HG02970 (cell line): ENCODE data around the gene PERCC1.

Source experiments
- ATAC-seq: cut with Tn5 transposase; IDR thresholded peaks from one replicate; pipeline ENCODE4 v1.9.1; 2021; ENCODE audit warnings: mild to moderate bottlenecking, moderate library complexity, moderate number of reproducible peaks; ENCODE audit not compliant: unreplicated experiment, low FRiP score

The PERCC1 gene

GRCh38 chr16:1430759-1431496 lies at the start of gene PERCC1:
TSS of gene PERCC1 (plus strand) at chr16:1431078. CDS start at chr16:1432594, 1,516 bp downstream.
- no peak for ATAC-seq

GRCh38 chr16:1381612-1382406 lies 49.1 kb upstream of the PERCC1 start:
- ATAC-seq = no peak

GRCh38 chr16:1383556-1383955 lies 47.3 kb upstream of the PERCC1 start:
- no peak for ATAC-seq

GRCh38 chr16:1385232-1385631 lies 45.6 kb upstream of the PERCC1 start:
- no peak for ATAC-seq

GRCh38 chr16:1387331-1387730 lies 43.5 kb upstream of the PERCC1 start:
- no peak for ATAC-seq

GRCh38 chr16:1389762-1390161 lies 41.1 kb upstream of the PERCC1 start:
- ATAC-seq = no peak

GRCh38 chr16:1390239-1390779 lies 40.6 kb upstream of the PERCC1 start:
- no peak for ATAC-seq

- ATAC-seq = no peak
These were observed 38.1 kb upstream of the PERCC1 start for GRCh38 chr16:1392826-1393225.

- ATAC-seq = no peak
These were observed 37.2 kb upstream of the PERCC1 start for GRCh38 chr16:1393613-1394176.

GRCh38 chr16:1394367-1394951 lies 36.4 kb upstream of the PERCC1 start:
- no peak for ATAC-seq

- no peak for ATAC-seq
These were observed 35.3 kb upstream of the PERCC1 start for GRCh38 chr16:1395444-1396031.

GRCh38 chr16:1397779-1398178 lies 33.1 kb upstream of the PERCC1 start:
- ATAC-seq = no peak

- ATAC-seq = no peak
These were observed 32.5 kb upstream of the PERCC1 start for GRCh38 chr16:1398351-1398750.

GRCh38 chr16:1398826-1399581 lies 31.9 kb upstream of the PERCC1 start:
- no peak for ATAC-seq

GRCh38 chr16:1401061-1401757 lies 29.7 kb upstream of the PERCC1 start:
- no peak for ATAC-seq

- ATAC-seq = no peak
These were observed 29.1 kb upstream of the PERCC1 start for GRCh38 chr16:1401758-1402154.

GRCh38 chr16:1403036-1403435 lies 27.8 kb upstream of the PERCC1 start:
- no peak for ATAC-seq

- no peak for ATAC-seq
These were observed 27.1 kb upstream of the PERCC1 start for GRCh38 chr16:1403733-1404132.

- ATAC-seq = no peak
These were observed 23.1 kb upstream of the PERCC1 start for GRCh38 chr16:1407753-1408152.
